ENCODE results near the gene PPP2R3B.
"Not testable (repeated sequence)": the region's sequence is repeated elsewhere in the genome, so short reads cannot be mapped to it uniquely, and the experiment has no call there.

PPP2R3B gene

GRCh38 chrX:402857-403256 is 16.1 kb upstream of the PPP2R3B start:
- no peak for DNase-seq

GRCh38 chrX:400258-400657 is 13.6 kb upstream of the PPP2R3B start:
- no peak for DNase-seq

- DNase-seq: no peak
Observed at GRCh38 chrX:397575-397974, 10.9 kb upstream of the PPP2R3B start.

GRCh38 chrX:394830-395229 is 8.1 kb upstream of the PPP2R3B start:
- no peak for DNase-seq

- no peak for DNase-seq
Observed at GRCh38 chrX:392575-392846, 5.8 kb upstream of the PPP2R3B start.

GRCh38 chrX:391717-392574 is 5.2 kb upstream of the PPP2R3B start:
- no peak for DNase-seq

- no peak for DNase-seq
Observed at GRCh38 chrX:390459-390858, 3.8 kb upstream of the PPP2R3B start.

- no peak for DNase-seq
Observed at GRCh38 chrX:389021-389441, 2.3 kb upstream of the PPP2R3B start.

GRCh38 chrX:387729-388128 is 1.0 kb upstream of the PPP2R3B start:
- no peak for DNase-seq

- no peak for DNase-seq
Observed at GRCh38 chrX:386239-386767, 404 bp downstream of the PPP2R3B start.

GRCh38 chrX:385736-386135 is 971 bp downstream of the PPP2R3B start:
- not testable (repeated sequence) for DNase-seq

- DNase-seq: no peak
Observed at GRCh38 chrX:384861-385260, 1.8 kb downstream of the PPP2R3B start.

GRCh38 chrX:378443-378842 is 8.3 kb downstream of the PPP2R3B start:
- no peak for DNase-seq

GRCh38 chrX:376206-376605 is 10.5 kb downstream of the PPP2R3B start:
- not testable (repeated sequence) for DNase-seq

- no peak for DNase-seq
Observed at GRCh38 chrX:375181-376036, 11.3 kb downstream of the PPP2R3B start.

- no peak for DNase-seq
Observed at GRCh38 chrX:374596-374995, 12.1 kb downstream of the PPP2R3B start.

GRCh38 chrX:373641-374471 is 12.9 kb downstream of the PPP2R3B start:
- no peak for DNase-seq

GRCh38 chrX:372856-373640 is 13.7 kb downstream of the PPP2R3B start:
- DNase-seq: no peak

- no peak for DNase-seq
Observed at GRCh38 chrX:371907-372306, 14.8 kb downstream of the PPP2R3B start.

GRCh38 chrX:370963-371745 is 15.6 kb downstream of the PPP2R3B start:
- no peak for DNase-seq

GRCh38 chrX:370244-370962 is 16.3 kb downstream of the PPP2R3B start:
- DNase-seq: no peak

Measured in DMS79 treated with DMSO at 0.1 percent for 48 hours (cell line).